GM12878 (cell line): ENCODE results near the gene SLF2. TPM values are rescaled to one million over a fixed set of nuclear protein-coding genes. Genes with fewer than 3 reads are reported as not detected.

ENCODE experiments used
- BRCA1 ChIP-seq: IDR thresholded peaks from 2 replicates; pipeline ENCODE4 v1.6.1; 2011; ENCODE audit warnings: low read depth, low read length, improper control_type of control experiment
- CBX5 ChIP-seq: sonication (generic); IDR thresholded peaks from 2 replicates; pipeline ENCODE4 v1.6.1; 2016; ENCODE audit warnings: low read depth, moderate library complexity, mild to moderate bottlenecking, inconsistent platforms
- CHD1 ChIP-seq: IDR thresholded peaks from 2 replicates; pipeline ENCODE4 v1.6.1; 2012; ENCODE audit warnings: low read depth, low read length, improper control_type of control experiment
- CREB1 ChIP-seq: IDR thresholded peaks from 2 replicates; pipeline ENCODE4 v1.6.1; 2012; ENCODE audit warnings: low read depth, mild to moderate bottlenecking, inconsistent platforms
- EED ChIP-seq: sonication (generic); IDR thresholded peaks from 2 replicates; pipeline ENCODE4 v1.6.1; 2016; ENCODE audit warnings: antibody characterized with exemption, low read depth
- EP300 ChIP-seq, 2 experiments: fragments of 150-350 bp in 1 of 2; IDR thresholded peaks; 2 replicates each; pipeline ENCODE4 v1.6.1; 2011 to 2012; ENCODE audit warnings: low read depth in 2 of 2, low read length in 2 of 2, borderline replicate concordance in 1 of 2, improper control_type of control experiment in 1 of 2, inconsistent platforms in 1 of 2; ENCODE audit not compliant: control insufficient read depth in 1 of 2
- HCFC1 ChIP-seq: fragments of 150-350 bp; IDR thresholded peaks from 2 replicates; pipeline ENCODE4 v1.6.1; 2014; ENCODE audit warnings: low read length
- IRF5 ChIP-seq: fragments of 450-650 bp; IDR thresholded peaks from 2 replicates; pipeline ENCODE4 v1.6.1; 2017; ENCODE audit warnings: borderline replicate concordance
- JUND ChIP-seq: IDR thresholded peaks from 2 replicates; pipeline ENCODE4 v1.6.1; 2012; ENCODE audit warnings: low read depth, mild to moderate bottlenecking, low read length, improper control_type of control experiment, moderate library complexity
- MAX ChIP-seq: IDR thresholded peaks from 2 replicates; pipeline ENCODE4 v1.6.1; 2012; ENCODE audit warnings: low read depth, low read length, improper control_type of control experiment
- MXI1 ChIP-seq: fragments of 150-350 bp; IDR thresholded peaks from 2 replicates; pipeline ENCODE4 v1.6.1; 2011; ENCODE audit warnings: low read depth, mild to moderate bottlenecking, inconsistent platforms, low read length, improper control_type of control experiment
- NBN ChIP-seq: fragments of 450-650 bp; IDR thresholded peaks from 2 replicates; pipeline ENCODE4 v1.6.1; 2016
- NR2F1 ChIP-seq: fragments of 450-650 bp; conservative IDR thresholded peaks from 2 replicates; pipeline ENCODE4 v1.6.1; 2017; ENCODE audit warnings: mild to moderate bottlenecking
- POLR2A ChIP-seq: IDR thresholded peaks from 2 replicates; pipeline ENCODE4 v1.6.1; 2011; ENCODE audit warnings: low read depth, mild to moderate bottlenecking, low read length
- POU2F2 ChIP-seq: IDR thresholded peaks from 3 replicates; pipeline ENCODE4 v1.6.1; 2011; ENCODE audit warnings: low read depth, mild to moderate bottlenecking, low read length, borderline replicate concordance
- RB1 ChIP-seq: fragments of 450-650 bp; formaldehyde crosslinking; IDR thresholded peaks from 2 replicates; pipeline ENCODE4 v1.6.1; 2017; ENCODE audit warnings: mild to moderate bottlenecking, borderline replicate concordance
- RELB ChIP-seq: fragments of 450-650 bp; IDR thresholded peaks from 2 replicates; pipeline ENCODE4 v1.6.1; 2017; ENCODE audit warnings: low read depth, mild to moderate bottlenecking, moderate library complexity
- RFX5 ChIP-seq: IDR thresholded peaks from 2 replicates; pipeline ENCODE4 v1.6.1; 2011; ENCODE audit warnings: low read depth, low read length, improper control_type of control experiment
- SMAD1 ChIP-seq: fragments of 450-650 bp; IDR thresholded peaks from 2 replicates; pipeline ENCODE4 v1.6.1; 2018; ENCODE audit warnings: mild to moderate bottlenecking, low read depth; ENCODE audit not compliant: partially characterized antibody
- SMARCA5 ChIP-seq: fragments of 450-650 bp; IDR thresholded peaks from 2 replicates; pipeline ENCODE4 v1.6.1; 2017; ENCODE audit warnings: mild to moderate bottlenecking
- SPI1 ChIP-seq: IDR thresholded peaks from 2 replicates; pipeline ENCODE4 v1.6.1; 2011; ENCODE audit warnings: low read depth, mild to moderate bottlenecking, low read length, moderate library complexity, borderline replicate concordance; ENCODE audit not compliant: insufficient read depth
- ZNF207 ChIP-seq: fragments of 450-650 bp; IDR thresholded peaks from 2 replicates; pipeline ENCODE4 v1.6.1; 2014; ENCODE audit warnings: antibody characterized with exemption, mild to moderate bottlenecking, borderline replicate concordance
- ZNF384 ChIP-seq: IDR thresholded peaks from 2 replicates; pipeline ENCODE4 v1.6.1; 2012; ENCODE audit warnings: low read depth, mild to moderate bottlenecking, low read length, improper control_type of control experiment, borderline replicate concordance
- ZNF687 ChIP-seq: fragments of 450-650 bp; IDR thresholded peaks from 2 replicates; pipeline ENCODE4 v1.6.1; 2017; ENCODE audit warnings: mild to moderate bottlenecking, moderate library complexity
- polyA plus RNA-seq, 11 experiments: library from polyadenylated mRNA; depleted of rRNA in 4 of 11; unstranded in 6 of 11; stranded (reverse) in 5 of 11; fragments of >200 nt; fragmentation: Nextera tagmentation in 4 of 11; fragmentation: Illumina TruSeq in 1 of 11; extraction: Ambion mirVana in 4 of 11; extraction: Trizol in 1 of 11; gene quantifications; 1 replicate in 1 of 11; 2 replicates in 10 of 11; pipeline versions ENCODE4 v1.2.1 to v1.2.3, GENCODE V29; 2011 to 2016; ENCODE audit warnings: inconsistent platforms in 2 of 11, missing spikeins in 2 of 11, low read depth in 1 of 11
- total RNA-seq, 4 experiments: library from RNA; depleted of rRNA in 3 of 4; stranded (reverse); fragments of >200 nt in 3 of 4; fragmentation: Illumina TruSeq in 1 of 4; extraction: Trizol in 1 of 4; gene quantifications; 2 replicates each; pipeline versions ENCODE4 v1.2.1 to v1.2.3, GENCODE V29; 2013 to 2021

Gene SLF2
- total and polyA plus RNA-seq, 10 of the 15 experiments (the other 5 are each of a cell fraction or from before 2014, with no cell fraction given) = 3.0 to 25.2 (median 17.9) TPM

GRCh38 chr10:100912605-100913469, at the start of gene SLF2 (continued):
- peak; percentile 80; the same call in 1 of the 2 replicates for TF ChIP-seq RB1
- TF ChIP-seq RELB = 0 out of 2 replicates have a peak, but pooled peaks have one; percentile 23
- no peak; the same call in 1 of the 2 replicates for TF ChIP-seq BRCA1
- TF ChIP-seq SMAD1 = peak; percentile 32
- TF ChIP-seq MXI1 = peak; percentile 74; the same call in 1 of the 2 replicates
- TF ChIP-seq MAX = peak; percentile 89
- TF ChIP-seq SPI1 = 0 out of 2 replicates have a peak, but pooled peaks have one; percentile 6
- TF ChIP-seq JUND = no peak
- peak; percentile 59; the same call in 1 of the 2 replicates for TF ChIP-seq SMARCA5
- peak; percentile 92 for TF ChIP-seq POLR2A
- TF ChIP-seq IRF5 = no peak
- peak; percentile 86 for TF ChIP-seq HCFC1
- peak; percentile 61 for TF ChIP-seq NR2F1
- peak; percentile 64 for TF ChIP-seq CREB1
- no peak for TF ChIP-seq EED
- TF ChIP-seq NBN = 0 out of 2 replicates have a peak, but pooled peaks have one; percentile 66
- TF ChIP-seq CBX5 = no peak
- TF ChIP-seq ZNF207 = 0 out of 2 replicates have a peak, but pooled peaks have one; percentile 8
- no peak for TF ChIP-seq RFX5
- TF ChIP-seq EP300 (IDR thresholded peaks at IDR 0.05; ENCODE audit: borderline replicate concordance in 1 of 2, control insufficient read depth in 1 of 2, low read depth in 2 of 2, low read length in 2 of 2) = no peak
- TF ChIP-seq CHD1 = peak; percentile 33; the same call in 1 of the 2 replicates
- peak; percentile 94 for TF ChIP-seq ZNF687
- TF ChIP-seq POU2F2 = no peak
- no peak for TF ChIP-seq ZNF384
